HCT116 (cell line): ENCODE data around the gene MNT. TPM values are rescaled to one million over a fixed set of nuclear protein-coding genes. Genes with fewer than 3 reads are reported as not detected.

ENCODE experiments used
- ATAC-seq: fragments of 200-7000 bp; cut with Tn5 transposase; 2 replicates; pipeline ENCODE4 v1.9.1; 2020; ENCODE audit warnings: mild to moderate bottlenecking, moderate library complexity
- BruUV-seq: library from RNA; stranded (reverse); fragments of 400-500 nt; replicated peaks from 2 replicates; lab custom pipeline; 2021; lab: Mats Ljungman, UMichigan
- CTCF ChIA-PET: fragments of 300-600 bp; sonication (Branson Sonifier 250); formaldehyde crosslinking; loops from one replicate; lab custom pipeline; 2021; ENCODE audit warnings: antibody characterized with exemption; lab: Charles Lee
- POLR2A ChIA-PET: fragments of 300-600, 350-600 bp; sonication (Branson Sonifier 250); formaldehyde crosslinking; loops from one replicate; lab custom pipeline; 2021; ENCODE audit warnings: antibody characterized with exemption; lab: Charles Lee
- RAD21 ChIA-PET, 2 experiments: fragments of 300-600 bp; sonication (Branson Sonifier 250); formaldehyde crosslinking; loops; one replicate each; lab custom pipeline; 2023; ENCODE audit warnings: low total read pairs in 2 of 2; ENCODE audit not compliant: uncharacterized antibody in 2 of 2, unreplicated experiment in 2 of 2, low non-redundant PET in 1 of 2; lab: Charles Lee
- DNase-seq: peaks from one replicate; pipeline ENCODE4 v3.0.0-alpha.2; 2010; ENCODE audit warnings: low read depth, low spot score
- H2AFZ ChIP-seq: fragments of 200-600 bp; shearing (Covaris generic), sonication (generic); 2 replicates; pipeline ENCODE4 v1.6.1; 2017; ENCODE audit warnings: low read depth, mixed run types, mixed read lengths, antibody characterized with exemption, low read length; ENCODE audit not compliant: poor library complexity, severe bottlenecking
- H3K27ac ChIP-seq: 2 replicates; pipeline ENCODE4 v1.5.1; 2012; ENCODE audit warnings: low read depth, low read length
- H3K27me3 ChIP-seq: fragments of 200-600 bp; sonication (generic); 2 replicates; pipeline ENCODE4 v1.6.1; 2016; ENCODE audit warnings: mixed run types, low read length, mixed read lengths; ENCODE audit not compliant: insufficient read depth
- H3K36me3 ChIP-seq, 2 experiments: fragments of 200-500 bp in 1 of 2; fragments of 200-600 bp in 1 of 2; sonication (Bioruptor generic) in 1 of 2; sonication (generic) in 1 of 2; 2 replicates each; pipeline versions ENCODE4 v1.5.1 to v1.6.1; 2014 to 2016; ENCODE audit warnings: low read length in 2 of 2, inconsistent platforms in 1 of 2, mixed read lengths in 1 of 2, mixed run types in 1 of 2; ENCODE audit not compliant: insufficient read depth in 2 of 2, control insufficient read depth in 1 of 2
- H3K4me1 ChIP-seq, 2 experiments: fragments of 200-600 bp in 1 of 2; sonication (generic) in 1 of 2; 2 replicates each; pipeline versions ENCODE4 v1.5.1 to v1.6.1; 2012 to 2017; ENCODE audit warnings: low read length in 2 of 2, inconsistent platforms in 1 of 2, mild to moderate bottlenecking in 1 of 2, mixed read lengths in 1 of 2, mixed run types in 1 of 2, moderate library complexity in 1 of 2; ENCODE audit not compliant: insufficient read depth in 2 of 2, control insufficient read depth in 1 of 2
- H3K4me2 ChIP-seq: fragments of 200-600 bp; sonication (generic); 2 replicates; pipeline ENCODE4 v1.6.1; 2017; ENCODE audit warnings: mixed run types, low read length, mixed read lengths
- H3K4me3 ChIP-seq, 2 experiments: fragments of 200-600 bp in 1 of 2; sonication (generic) in 1 of 2; replicated peaks in 1 of 2; 2 replicates each; pipeline ENCODE4 v1.5.1; 2011 to 2016; ENCODE audit warnings: low read length in 2 of 2, control low read depth in 1 of 2, low read depth in 1 of 2, mild to moderate bottlenecking in 1 of 2, mixed read lengths in 1 of 2, mixed run types in 1 of 2
- H3K79me2 ChIP-seq: fragments of 200-600 bp; sonication (generic); 2 replicates; pipeline ENCODE4 v1.6.1; 2017; ENCODE audit warnings: mild to moderate bottlenecking, mixed run types, low read length, moderate library complexity, mixed read lengths; ENCODE audit not compliant: insufficient read depth
- H3K9ac ChIP-seq: fragments of 200-600 bp; sonication (generic); 2 replicates; pipeline ENCODE4 v1.6.1; 2016; ENCODE audit warnings: low read length, mixed read lengths
- H3K9me2 ChIP-seq: fragments of 200-600 bp; sonication (generic), shearing (Covaris generic); 2 replicates; pipeline ENCODE4 v1.6.1; 2017; ENCODE audit warnings: mixed run types, mild to moderate bottlenecking, moderate library complexity; ENCODE audit not compliant: insufficient read depth
- H3K9me3 ChIP-seq, 2 experiments: fragments of 200-500 bp in 1 of 2; fragments of 200-600 bp in 1 of 2; sonication (Bioruptor generic) in 1 of 2; sonication (generic) in 1 of 2; 2 replicates each; pipeline ENCODE4 v1.6.1; 2014 to 2017; ENCODE audit warnings: low read length in 2 of 2, mixed read lengths in 2 of 2, inconsistent platforms in 1 of 2, low read depth in 1 of 2, mild to moderate bottlenecking in 1 of 2, mixed run types in 1 of 2, moderate library complexity in 1 of 2; ENCODE audit not compliant: control insufficient read depth in 1 of 2, insufficient read depth in 1 of 2
- H4K20me1 ChIP-seq: fragments of 200-600 bp; sonication (generic), shearing (Covaris generic); 2 replicates; pipeline ENCODE4 v1.6.1; 2017; ENCODE audit warnings: mixed run types, mild to moderate bottlenecking, moderate library complexity; ENCODE audit not compliant: insufficient read depth
- JUND ChIP-seq: IDR thresholded peaks from 2 replicates; pipeline ENCODE4 v1.6.1; 2012
- POLR2AphosphoS5 ChIP-seq: IDR thresholded peaks from 2 replicates; pipeline ENCODE4 v1.6.1; 2011; ENCODE audit warnings: mild to moderate bottlenecking, low read depth, low read length, moderate library complexity
- SP1 ChIP-seq: IDR thresholded peaks from 2 replicates; pipeline ENCODE4 v1.6.1; 2012; ENCODE audit warnings: low read depth
- SRF ChIP-seq: IDR thresholded peaks from 2 replicates; pipeline ENCODE4 v1.6.1; 2012; ENCODE audit warnings: low read depth
- intact Hi-C: fragments of 100-400 bp; cut with micrococcal nuclease; formaldehyde crosslinking; loops from 2 replicates; pipeline ENCODE4 v1.10.0; 2022
- total RNA-seq: library from RNA; stranded (reverse); gene quantifications from one replicate; pipeline ENCODE4 v1.2.1, GENCODE V29; 2021; ENCODE audit not compliant: unreplicated experiment

MNT gene
- total RNA-seq, 1 experiment from 2014 or later = 37.0 TPM

GRCh38 chr17:2405247-2405926 is 4.5 kb upstream of the MNT start:
- Histone ChIP-seq H2AFZ (no peak overlapping the region), H3K79me2 (peaks cover 3% of the 10 kb centered on the region; the same call in 1 of the 2 replicates), H3K9me3 (no peaks in the 10 kb centered on the region), H4K20me1 (no peaks in the 10 kb centered on the region), H3K9ac (peak overlapping the region; percentile 47), H3K4me1 (peaks cover 43 to 64% of the 10 kb centered on the region in 2 experiments), H3K36me3 (no peaks in the 10 kb centered on the region), H3K27ac (peak overlapping the region; percentile 86; the same call in 1 of the 2 replicates), H3K27me3 (no peaks in the 10 kb centered on the region), H3K4me2 (peak overlapping the region; percentile 80), H3K9me2 (no peaks in the 10 kb centered on the region), H3K4me3 (no peak overlapping the region)
- no peak for ATAC-seq
- POLR2A ChIA-PET = interaction anchor here (1.1 kb wide), 1 partner anchor 10 kb away, joined by 3 read pairs; no protein-coding TSS in a partner anchor
- CTCF ChIA-PET = interaction anchor here (1.9 to 2.6 kb wide), 2 partner anchors 11 to 23 kb away, joined by 7 to 8 read pairs; no protein-coding TSS in a partner anchor
- DNase-seq = no peak
- intact Hi-C loops = loop anchor here (5.0 to 10.0 kb wide), 2 partner anchors 68 to 691 kb away; partner anchors contain the start of genes SGSM2, TLCD2 and TSR1
- TF ChIP-seq JUND (0 out of 2 replicates have a peak, but pooled peaks have one; percentile 13), SRF (no peak)
- RAD21 ChIA-PET = no interaction called here
- no TSS peak for BruUV-seq

- no peak for TF ChIP-seq SP1
- 0 out of 2 replicates have a peak, but pooled peaks have one; percentile 15 for TF ChIP-seq POLR2AphosphoS5
- no peak for TF ChIP-seq SRF
- Histone ChIP-seq H3K4me2 (no peak overlapping the region), H3K36me3 (no peaks in the 10 kb centered on the region), H3K9ac (no peak overlapping the region), H2AFZ (no peak overlapping the region), H3K27ac (peak overlapping the region; percentile 47; the same call in 1 of the 2 replicates), H3K9me3 (no peaks in the 10 kb centered on the region), H3K79me2 (peaks cover 13% of the 10 kb centered on the region), H3K9me2 (no peaks in the 10 kb centered on the region), H3K4me3 (no peak overlapping the region), H3K4me1 (peaks cover 50 to 83% of the 10 kb centered on the region in 2 experiments), H4K20me1 (no peaks in the 10 kb centered on the region), H3K27me3 (no peaks in the 10 kb centered on the region)
- ChIA-PET CTCF (interaction anchor here (1.0 to 2.6 kb wide), 2 partner anchors 13 to 21 kb away, joined by 3 to 8 read pairs; no protein-coding TSS in a partner anchor), POLR2A (no interaction called here), RAD21 (no interaction called here)
- BruUV-seq = no TSS peak
- intact Hi-C loops = loop anchor here (10.0 kb wide), 1 partner anchor 688 kb away; the partner anchor contains the start of gene TLCD2
- DNase-seq = no peak
- ATAC-seq = no peak
Measured at GRCh38 chr17:2403044-2403443, 2.2 kb upstream of the MNT start.
